ENCODE results near the gene CEACAM4.

GRCh38 chr19:41624515-41624914 is 2.4 kb downstream of the CEACAM4 start:
- TF ChIP-seq POLR2A (IDR thresholded peaks at IDR 0.05; ENCODE audit: low read length) (no peak), GATA1 (IDR thresholded peaks at IDR 0.05; ENCODE audit: low read depth, low read length) (no peak)

Data from erythroblast (primary cell).